HTR-8/SVneo (cell line): ENCODE results near the gene DAD1.

Experiments used
- DNase-seq: peaks from one replicate; pipeline ENCODE4 v3.0.0; 2011; ENCODE audit warnings: low spot score, mixed read lengths; ENCODE audit not compliant: insufficient read length
- FAIRE-seq: peaks from 2 replicates; lab custom pipeline; 2011; peaks lifted over from hg19 to GRCh38; lab: Jason Lieb, UNC

DAD1 gene

DNA sequence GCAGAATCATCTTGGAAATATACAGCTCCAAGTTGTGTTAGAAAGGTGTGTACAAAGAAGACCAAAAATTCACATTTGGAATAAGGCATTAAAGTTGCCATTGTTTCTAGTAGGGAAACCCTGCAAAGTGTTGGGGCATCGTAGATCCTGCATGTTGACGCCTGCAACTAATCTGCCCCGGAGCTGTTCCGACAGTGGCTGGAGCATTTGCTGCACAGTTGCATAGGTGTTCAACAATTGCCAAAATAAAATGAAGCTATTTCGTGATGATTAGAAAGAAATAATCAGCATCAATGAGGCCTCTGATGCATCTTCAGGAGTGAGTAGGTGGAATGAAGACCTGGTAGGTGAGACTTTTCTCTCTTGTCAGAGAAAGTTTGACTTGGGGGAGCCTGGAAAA, 47.3 kb downstream of the DAD1 start:
- DNase-seq = no peak
- no peak for FAIRE-seq

DNA sequence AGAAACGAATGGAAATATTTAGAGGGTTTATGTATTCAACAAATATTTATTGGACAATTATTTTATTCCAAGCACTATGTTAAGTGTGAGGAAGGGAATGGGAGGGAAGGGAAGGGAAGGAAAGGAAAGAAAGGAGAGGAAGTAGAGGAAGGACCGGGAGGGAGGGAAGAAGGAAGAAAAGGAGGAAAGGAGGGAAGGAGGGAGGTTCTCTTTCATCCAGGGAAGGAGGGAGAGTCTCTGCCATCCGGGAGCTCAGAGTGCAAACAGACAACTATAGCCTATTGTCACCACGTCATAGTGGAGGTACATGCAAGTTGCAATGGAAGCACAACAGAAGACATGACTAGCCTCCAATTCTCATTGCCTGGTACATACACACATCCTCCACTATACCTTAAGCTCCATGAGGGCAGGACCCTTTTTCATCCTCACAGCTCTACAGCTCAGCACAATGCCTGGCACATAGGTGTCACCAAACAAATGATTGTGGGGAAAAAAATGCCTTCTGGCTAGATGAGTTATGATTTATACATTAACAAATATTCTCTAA, 48.1 kb downstream of the DAD1 start:
- FAIRE-seq (no peak), DNase-seq (no peak)

DNA sequence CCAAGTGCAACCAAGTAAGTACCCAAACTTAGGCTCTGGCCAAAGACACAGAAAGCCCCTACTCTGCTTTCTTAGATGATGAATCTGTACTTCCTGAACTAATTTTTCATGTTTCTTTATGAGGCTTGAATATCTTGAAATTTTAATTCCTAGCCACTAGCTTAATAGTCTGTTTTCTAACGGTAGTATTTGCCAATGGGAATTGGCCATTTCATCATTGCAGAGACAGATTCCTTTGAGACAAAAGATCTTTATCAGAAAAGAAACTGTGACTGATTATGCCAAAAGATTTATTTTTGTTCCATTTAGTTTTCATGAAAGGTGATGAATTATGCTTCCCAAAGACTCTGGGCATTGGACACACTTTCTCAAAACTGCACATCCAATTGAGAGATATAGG, 48.7 kb downstream of the DAD1 start:
- no peak for DNase-seq
- no peak for FAIRE-seq

- FAIRE-seq (no peak), DNase-seq (no peak)
These were observed 49.2 kb downstream of the DAD1 start for GRCh38 chr14:22539831-22540230.

DNA sequence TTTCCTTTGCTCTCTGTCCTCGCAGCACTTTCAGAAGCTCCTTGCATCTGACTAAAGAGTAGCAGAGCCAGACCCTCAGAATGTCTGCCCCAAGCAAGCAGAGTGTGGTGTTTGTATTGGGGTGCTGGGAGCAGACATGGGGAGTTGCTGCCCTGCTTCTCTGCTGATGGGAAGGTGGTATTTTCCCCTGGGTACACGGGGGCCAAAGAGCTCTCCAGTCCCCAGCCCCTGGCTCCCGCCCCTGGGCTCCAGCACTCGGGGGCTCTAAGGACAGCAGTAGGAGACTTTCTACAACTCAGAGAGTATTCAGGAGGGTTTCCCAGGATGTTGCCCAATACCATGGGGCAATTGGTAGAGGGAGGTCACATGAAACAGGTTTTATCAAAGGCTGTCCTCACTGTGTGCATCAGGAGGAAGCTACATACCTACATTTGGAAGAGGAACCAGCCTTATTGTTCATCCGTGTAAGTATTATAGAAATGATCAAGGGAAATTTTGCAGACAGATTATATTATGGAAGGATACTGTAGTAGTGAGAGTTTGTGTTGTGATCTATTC, 50.3 kb downstream of the DAD1 start:
- DNase-seq = no peak
- no peak for FAIRE-seq

GRCh38 chr14:22537436-22538310, 51.4 kb downstream of the DAD1 start:
- no peak for FAIRE-seq
- DNase-seq = no peak

- FAIRE-seq (peak; percentile 33), DNase-seq (peak; percentile 80)
These were observed 52.1 kb downstream of the DAD1 start for GRCh38 chr14:22536853-22537338.

DNA sequence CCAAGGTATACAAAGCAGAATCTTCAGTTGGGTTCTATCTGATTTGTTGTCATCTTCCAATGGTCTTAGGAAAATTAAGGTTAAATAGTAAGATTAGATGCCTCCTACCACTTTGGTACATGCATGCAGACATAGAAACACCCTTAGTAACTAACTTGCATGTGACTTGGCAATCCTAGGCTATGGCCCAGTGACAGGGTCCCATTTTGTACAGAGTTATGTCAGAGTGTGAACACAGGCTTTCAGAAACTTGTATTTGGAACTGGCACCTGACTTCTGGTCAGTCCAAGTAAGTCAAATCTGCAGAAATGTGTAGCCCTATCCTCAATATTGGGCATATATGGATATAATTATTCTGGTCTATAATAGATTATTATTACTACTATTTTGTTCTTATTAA, 53.1 kb downstream of the DAD1 start:
- DNase-seq (no peak), FAIRE-seq (no peak)

DNA sequence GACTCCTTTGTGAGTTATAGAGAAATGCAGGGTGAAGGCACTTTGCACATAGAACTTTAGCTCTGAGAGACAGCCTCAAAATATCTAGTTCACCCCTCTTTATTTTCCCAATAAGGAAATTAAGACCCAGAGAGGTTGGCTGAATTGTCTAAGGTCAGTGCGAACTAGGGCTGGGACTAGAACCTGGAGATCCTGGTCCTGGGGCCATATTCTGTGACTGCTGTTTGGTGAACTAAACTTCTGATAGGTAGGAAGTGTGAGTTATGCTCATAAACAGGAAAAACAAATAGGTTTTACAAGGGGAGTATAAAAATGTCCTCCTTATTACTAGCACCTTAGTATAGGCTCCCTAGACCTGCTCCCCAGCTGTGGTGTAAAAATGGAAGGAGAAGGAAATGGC, 53.9 kb downstream of the DAD1 start:
- FAIRE-seq = no peak

DNA sequence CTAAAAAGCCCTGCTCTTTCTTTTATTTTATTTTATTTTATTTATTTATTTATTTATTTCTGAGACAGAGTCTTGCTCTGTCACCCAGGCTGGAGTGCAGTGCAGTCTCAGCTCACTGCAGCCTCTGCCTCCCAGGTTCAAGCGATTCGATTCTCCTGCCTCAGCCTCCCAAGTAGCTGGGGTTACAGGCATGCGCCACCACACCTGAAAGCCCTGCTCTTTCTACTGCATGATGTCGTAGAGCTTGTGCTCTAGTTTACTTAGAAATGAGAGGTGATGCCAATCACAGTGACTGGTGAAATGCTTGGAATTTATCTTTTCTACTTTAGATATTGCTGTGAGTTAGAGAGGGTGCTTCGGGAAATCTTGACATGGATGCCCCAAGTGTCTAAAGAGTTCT, 54.5 kb downstream of the DAD1 start:
- FAIRE-seq = no peak

More for the DNA sequence above, 53.9 kb downstream of the DAD1 start:
- DNase-seq = no peak

DNA sequence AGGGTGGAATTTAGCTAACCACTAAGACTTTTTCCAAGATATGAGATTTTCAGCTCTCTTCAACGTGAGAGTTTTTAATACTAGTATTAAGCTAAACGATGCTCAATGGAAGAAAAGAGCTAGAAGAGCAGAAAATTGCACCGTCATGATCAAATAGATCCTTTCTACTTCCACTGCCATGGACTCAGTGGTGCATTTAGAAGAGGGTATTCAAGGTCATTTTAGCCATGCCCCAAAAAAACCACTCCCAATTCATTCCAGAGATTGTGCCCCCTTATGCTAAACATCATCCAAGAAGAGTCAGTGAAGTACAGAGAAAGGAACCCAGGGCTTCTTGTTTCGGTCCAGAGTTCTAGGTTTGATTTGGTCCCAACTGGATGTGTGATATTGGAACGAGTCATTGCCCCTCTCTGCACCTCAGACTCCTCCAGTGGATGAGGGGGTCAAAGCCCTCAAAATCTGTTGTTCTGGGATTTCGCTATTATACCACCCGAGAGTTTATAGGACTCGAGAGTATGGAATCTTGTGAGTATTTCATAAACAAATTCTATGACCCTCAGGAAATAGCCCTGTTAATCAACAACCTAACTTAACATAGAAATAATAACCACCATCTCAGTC, 55.2 kb downstream of the DAD1 start:
- FAIRE-seq (no peak), DNase-seq (no peak)

More for the DNA sequence above, 54.5 kb downstream of the DAD1 start:
- DNase-seq = no peak

- no peak for FAIRE-seq
These were observed 55.8 kb downstream of the DAD1 start for GRCh38 chr14:22533057-22533704.

GRCh38 chr14:22532345-22533056, 56.5 kb downstream of the DAD1 start:
- FAIRE-seq (no peak), DNase-seq (no peak)

More at GRCh38 chr14:22533057-22533704, 55.8 kb downstream of the DAD1 start:
- DNase-seq = no peak

DNA sequence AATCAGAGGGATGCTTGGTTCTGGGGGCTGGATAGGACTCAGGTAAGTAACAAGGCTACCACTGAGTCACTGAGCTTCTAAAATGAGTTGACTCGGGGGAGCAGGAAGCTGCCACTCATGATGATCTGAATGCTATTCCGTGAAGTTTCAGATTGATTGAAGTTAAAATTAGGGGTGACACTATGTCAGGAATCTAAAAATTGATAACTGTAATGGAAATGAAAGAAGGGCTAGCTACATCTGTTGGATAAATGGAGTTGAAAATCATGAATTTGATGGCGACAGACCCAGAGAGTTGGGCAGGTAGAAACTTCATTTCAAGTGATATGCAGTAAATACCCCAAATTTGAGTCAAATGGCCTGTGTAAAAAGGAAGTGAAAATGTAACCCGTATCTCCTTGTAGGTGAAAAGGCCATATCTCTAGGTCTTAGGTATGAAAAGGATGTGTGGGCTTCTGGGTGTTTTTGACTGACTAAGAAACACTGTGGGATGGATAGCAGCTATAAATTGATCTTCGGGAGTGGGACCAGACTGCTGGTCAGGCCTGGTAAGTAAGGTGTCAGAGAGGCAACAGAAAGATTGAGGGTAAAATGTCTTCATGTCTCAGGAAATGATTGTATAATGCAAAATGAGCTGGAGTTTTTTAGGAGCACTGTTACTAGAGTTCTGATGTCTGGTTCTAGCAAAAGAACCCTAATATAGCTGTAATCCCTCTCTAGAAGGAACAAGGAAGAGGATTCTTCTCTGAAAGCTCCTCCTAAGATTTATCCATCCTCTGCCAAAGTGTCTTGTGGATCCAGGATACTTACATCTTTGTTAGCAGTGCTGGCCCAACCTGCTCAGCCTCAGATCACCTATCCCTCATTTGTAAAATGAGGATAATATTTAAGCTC, 57.3 kb downstream of the DAD1 start:
- DNase-seq (no peak), FAIRE-seq (no peak)

DNA sequence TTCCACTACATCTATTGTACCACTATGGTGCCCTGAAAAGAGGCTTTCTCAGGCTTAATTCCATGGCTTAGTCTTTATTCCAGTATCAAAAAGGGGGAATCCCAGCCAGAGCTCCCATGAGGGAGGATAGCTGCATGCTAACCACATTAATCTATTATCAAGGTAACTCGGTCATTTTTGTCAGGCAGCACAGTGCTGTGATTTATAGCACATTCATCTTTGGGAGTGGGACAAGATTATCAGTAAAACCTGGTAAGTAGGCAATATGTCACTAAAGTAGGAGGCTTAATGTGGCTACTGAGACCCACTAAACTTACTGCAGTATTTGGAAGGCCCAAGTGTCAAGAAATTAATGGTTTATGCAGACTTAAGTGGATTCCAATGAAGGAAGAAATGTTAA, 58.9 kb downstream of the DAD1 start:
- DNase-seq (no peak), FAIRE-seq (no peak)

DNA sequence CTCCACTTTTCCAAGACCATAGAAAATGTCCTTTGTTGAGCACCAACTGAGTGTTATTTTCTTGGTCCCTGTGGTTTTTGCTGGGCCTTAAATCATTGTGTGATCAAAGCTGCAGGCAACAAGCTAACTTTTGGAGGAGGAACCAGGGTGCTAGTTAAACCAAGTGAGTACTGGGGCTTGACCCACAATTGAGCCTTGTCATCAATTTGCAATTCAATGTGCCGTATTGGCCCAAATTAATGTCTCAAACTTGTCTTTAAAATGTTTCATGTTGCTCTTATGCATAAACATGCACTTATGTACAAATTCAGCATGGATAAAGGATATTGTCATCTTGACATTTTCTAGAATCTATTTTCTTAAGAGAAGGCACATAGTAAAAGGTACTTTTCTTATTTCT, 62.3 kb downstream of the DAD1 start:
- no peak for DNase-seq
- no peak for FAIRE-seq

DNA sequence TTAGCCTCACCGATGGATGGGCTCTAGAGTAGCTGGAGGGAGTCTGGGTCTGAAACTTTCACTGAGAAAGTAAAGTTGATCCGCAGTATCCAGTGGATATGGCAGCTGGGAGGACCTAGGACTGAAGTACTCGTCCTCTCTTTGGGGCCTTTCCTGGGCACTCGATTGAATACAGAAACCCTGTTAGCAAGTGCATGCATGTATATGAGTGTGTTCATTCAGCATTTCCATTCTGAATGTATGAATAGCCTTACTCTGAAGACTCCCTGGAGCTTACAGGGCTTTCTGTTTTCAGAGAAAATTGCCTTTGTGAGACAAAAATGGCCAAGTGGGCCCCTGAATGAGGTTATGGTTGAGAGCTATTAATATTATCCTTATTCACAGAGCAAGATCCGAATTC, 62.8 kb downstream of the DAD1 start:
- FAIRE-seq = no peak
- DNase-seq = no peak

GRCh38 chr14:22524784-22525161, 64.3 kb downstream of the DAD1 start:
- FAIRE-seq = no peak
- no peak for DNase-seq
